ENCODE data around the gene C17orf50.

- TF ChIP-seq, protein P1, sequence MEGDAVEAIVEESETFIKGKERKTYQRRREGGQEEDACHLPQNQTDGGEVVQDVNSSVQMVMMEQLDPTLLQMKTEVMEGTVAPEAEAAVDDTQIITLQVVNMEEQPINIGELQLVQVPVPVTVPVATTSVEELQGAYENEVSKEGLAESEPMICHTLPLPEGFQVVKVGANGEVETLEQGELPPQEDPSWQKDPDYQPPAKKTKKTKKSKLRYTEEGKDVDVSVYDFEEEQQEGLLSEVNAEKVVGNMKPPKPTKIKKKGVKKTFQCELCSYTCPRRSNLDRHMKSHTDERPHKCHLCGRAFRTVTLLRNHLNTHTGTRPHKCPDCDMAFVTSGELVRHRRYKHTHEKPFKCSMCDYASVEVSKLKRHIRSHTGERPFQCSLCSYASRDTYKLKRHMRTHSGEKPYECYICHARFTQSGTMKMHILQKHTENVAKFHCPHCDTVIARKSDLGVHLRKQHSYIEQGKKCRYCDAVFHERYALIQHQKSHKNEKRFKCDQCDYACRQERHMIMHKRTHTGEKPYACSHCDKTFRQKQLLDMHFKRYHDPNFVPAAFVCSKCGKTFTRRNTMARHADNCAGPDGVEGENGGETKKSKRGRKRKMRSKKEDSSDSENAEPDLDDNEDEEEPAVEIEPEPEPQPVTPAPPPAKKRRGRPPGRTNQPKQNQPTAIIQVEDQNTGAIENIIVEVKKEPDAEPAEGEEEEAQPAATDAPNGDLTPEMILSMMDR (IDR thresholded peaks at IDR 0.05; ENCODE audit: poor library complexity) = no peak
- TF ChIP-seq EZH2phosphoT487 (IDR thresholded peaks at IDR 0.05; ENCODE audit: low read depth, severe bottlenecking, unreplicated experiment) (no peak), EZH2 (IDR thresholded peaks at IDR 0.05; ENCODE audit: borderline replicate concordance) (no peak)
Observed at GRCh38 chr17:35730400-35731005, 30.2 kb upstream of the C17orf50 start.

Measured in hepatocyte (in vitro differentiated cells).